Cerebellar cortex (tissue), 1 donor: ENCODE data around the gene PGGHG.
"Not testable (repeated sequence)": the region's sequence is repeated elsewhere in the genome, so short reads cannot be mapped to it uniquely, and the experiment has no call there.

ENCODE experiments used
- DNase-seq: peaks from one replicate; pipeline ENCODE4 v3.0.0-alpha.2; 2015; ENCODE audit warnings: low spot score

Gene PGGHG

GRCh38 chr11:330307-330693 lies 41.4 kb downstream of the PGGHG start:
- no peak for DNase-seq

DNA sequence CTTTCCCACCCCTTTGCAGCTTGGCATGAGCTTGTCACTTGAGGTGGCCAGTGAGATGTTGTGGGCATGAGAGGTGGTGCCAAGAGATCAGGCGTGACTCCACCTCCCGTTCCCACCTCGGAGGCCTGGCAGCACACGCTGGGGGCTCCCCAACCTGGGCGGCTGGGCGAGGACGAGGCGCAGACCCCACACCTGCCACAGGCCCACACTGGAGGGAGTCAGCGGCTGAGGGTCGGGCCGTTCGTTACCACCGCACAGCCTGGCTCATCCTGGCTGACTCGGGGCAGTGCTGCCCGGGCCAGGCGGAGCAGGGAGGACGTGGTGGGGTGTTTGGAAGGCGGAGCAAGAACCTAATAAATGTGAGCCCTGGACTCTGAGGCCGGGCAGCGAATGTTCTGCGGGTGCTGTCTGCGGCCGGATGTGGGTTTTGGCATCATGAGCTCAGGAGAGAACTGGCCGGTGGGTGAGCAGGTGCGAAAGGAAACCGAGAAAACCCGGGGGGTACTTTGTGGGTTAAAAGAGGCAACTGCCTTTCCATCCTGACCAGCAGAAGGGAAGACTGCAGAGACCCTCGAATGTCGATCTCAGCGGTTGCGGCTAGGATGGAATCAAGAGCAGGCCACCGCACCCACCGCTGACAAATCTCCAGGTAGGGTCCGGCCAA lies 41.9 kb downstream of the PGGHG start:
- no peak for DNase-seq

- DNase-seq: no peak
These were observed 42.6 kb downstream of the PGGHG start for GRCh38 chr11:331358-332060.

DNA sequence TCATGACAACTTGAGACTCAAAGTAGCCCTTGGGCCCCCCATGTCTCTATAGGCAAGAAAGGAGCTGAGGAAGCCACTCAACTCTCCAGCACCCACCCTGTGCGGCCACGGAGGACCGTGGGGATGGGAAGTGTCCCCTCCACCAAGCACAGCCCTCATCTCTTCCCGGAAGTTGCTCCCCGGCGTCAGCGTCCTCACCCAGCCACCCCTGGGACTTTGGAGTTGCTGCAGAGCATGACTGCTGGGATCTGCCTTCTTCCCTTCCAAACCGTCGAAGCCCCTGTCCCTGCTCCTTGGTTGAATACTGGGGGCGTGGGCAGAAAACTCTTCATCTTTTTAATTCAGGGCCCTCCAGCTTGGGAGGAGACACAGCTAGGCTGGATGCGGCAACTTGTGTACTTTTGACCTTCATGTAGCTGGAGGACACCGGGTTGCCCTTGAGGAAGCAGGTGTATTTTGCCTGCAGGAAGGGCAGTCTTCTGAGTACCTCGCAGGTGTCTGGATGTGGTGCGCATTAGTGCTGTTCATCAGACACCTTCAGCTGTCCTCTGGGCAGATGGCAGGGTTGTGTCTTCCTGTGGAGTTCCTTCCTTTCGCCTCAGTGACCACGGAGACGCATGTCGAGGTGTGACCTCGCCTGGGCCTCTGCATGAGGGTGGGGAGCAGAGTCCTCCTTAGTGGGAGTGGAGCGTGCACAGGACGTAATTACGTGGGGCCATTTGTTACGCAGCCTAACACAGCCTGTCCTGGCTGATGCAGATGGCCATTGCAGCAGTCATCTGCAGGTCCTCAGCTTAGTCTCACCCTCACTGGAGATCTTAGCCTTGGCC lies 43.9 kb downstream of the PGGHG start:
- no peak for DNase-seq

GRCh38 chr11:333616-334263 lies 44.8 kb downstream of the PGGHG start:
- not testable (repeated sequence) for DNase-seq

DNA sequence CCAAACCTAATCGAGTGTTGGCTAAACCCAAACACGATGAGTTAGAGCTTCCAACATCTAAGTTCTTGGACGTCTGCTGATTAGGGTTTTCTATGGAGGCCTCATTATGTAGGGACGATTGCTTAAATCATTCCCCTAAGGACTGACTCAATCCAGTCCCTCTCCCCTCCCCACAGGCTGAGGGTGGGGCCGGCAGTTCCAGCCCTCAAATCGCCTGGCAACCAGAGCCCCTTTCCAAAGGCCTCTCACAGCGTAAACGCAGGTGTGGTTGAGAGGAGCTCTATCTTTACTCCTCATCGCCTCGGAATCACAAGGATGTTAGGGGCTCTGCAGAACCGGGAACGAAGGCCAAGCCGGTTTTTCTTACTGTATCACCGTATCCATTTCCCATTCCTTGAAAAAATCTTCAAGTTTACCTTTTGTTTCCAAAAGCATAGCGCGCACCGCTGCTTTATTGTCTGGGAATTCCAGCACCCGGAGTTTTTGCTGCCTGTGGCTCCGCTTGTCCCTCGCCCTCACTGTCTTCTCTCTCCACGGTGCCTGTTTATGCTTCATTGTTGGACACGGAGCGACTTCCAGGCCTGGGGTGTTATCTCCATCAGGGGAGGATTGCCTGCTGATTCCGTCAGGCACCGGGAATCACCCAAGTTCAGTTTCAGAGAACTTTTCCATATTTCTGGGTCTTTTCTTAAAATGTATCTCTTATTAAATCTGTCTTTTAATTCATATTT lies 45.5 kb downstream of the PGGHG start:
- DNase-seq: no peak

- no peak for DNase-seq
These were observed 47.1 kb downstream of the PGGHG start for GRCh38 chr11:335779-336658.

GRCh38 chr11:336659-337198 lies 47.8 kb downstream of the PGGHG start:
- no peak for DNase-seq

- no peak for DNase-seq
These were observed 48.8 kb downstream of the PGGHG start for GRCh38 chr11:337711-338110.

DNA sequence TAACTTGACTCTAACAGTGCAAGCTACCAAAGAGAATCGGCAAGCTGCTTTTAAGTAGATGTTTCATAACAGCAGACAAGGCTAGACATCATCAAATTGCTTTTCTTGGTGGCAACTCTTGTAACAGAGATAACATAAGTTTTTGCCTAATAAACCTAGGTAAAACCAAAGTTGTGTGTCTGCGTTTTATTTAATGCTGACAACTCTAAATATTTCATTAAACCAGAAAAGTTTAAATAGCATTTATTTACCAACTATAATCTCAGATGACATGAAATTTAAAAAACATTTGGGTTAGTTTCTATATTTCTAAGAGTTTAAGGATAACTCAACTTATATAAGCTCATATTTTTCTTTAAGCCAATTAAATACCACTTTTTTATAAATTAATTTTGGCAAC lies 51.0 kb downstream of the PGGHG start:
- no peak for DNase-seq

GRCh38 chr11:340539-341512 lies 51.9 kb downstream of the PGGHG start:
- no peak for DNase-seq

DNA sequence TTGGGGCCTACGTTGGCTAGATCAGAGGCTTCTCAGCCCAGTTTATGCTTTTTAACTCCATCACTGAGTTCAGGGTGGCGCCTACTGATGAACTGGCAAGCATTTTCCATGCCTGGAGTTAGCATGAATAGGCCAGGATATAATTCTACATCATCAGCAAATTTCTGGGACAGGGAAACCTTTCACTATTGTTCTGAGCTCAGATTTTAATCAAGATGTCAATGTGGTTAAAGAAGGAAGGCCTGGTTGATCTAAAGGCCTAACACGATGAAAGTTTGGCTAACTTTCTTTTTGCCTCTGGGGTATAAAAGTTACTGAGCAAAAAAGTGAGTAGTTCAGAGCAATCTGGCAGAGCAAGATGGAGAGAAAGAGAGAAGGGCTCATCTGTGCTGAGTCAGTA lies 53.4 kb downstream of the PGGHG start:
- DNase-seq: no peak

DNA sequence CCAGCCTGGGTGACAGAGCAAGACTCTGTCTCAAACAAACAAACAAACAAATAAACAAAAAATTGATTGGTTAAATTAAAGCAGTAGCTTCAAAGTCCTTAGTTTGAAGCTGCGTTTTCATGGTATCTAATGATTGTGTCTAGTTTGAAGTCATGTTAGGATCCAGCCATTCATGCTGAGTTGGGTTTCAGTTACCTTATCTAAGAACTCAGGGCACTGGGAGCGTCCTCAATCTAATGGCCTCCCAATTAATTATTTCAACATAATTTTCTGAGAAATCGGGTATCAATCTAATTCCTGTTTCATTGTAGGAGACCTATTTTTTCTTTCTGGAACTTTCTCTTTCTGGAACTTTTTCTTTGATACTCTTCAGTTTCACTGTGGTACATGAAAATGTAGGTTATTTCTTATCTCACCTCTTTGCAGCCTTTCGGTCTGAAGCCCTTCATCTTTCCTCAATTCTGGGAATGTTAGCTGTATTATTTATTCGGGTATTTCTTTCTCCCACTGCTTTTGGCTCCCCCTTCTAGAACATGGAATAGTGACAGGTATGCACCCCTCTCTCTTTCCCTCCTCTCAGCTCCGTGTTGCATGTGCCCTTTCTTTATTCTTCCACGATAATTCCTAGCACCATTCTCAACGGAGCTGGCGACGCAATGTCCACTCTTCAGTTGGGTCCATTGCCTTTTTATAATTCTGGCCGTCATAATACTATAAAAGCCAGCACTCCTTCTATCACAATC lies 56.1 kb downstream of the PGGHG start:
- no peak for DNase-seq
